K562 (cell line): ENCODE results near the gene TNFRSF18. TPM values are rescaled to one million over a fixed set of nuclear protein-coding genes. Genes with fewer than 3 reads are reported as not detected.

ENCODE experiments used
- E2F3 ChIP-seq: fragments of 250-450 bp; sonication (Bioruptor Pico); IDR thresholded peaks from 2 replicates; pipeline ENCODE4 v1.4.0; 2020; ENCODE audit warnings: mild to moderate bottlenecking
- HBP1 ChIP-seq: fragments of 450-650 bp; formaldehyde crosslinking; IDR thresholded peaks from 2 replicates; pipeline ENCODE4 v1.4.0; 2022; ENCODE audit warnings: missing genetic modification characterization
- HES1 ChIP-seq: fragments of 450-650 bp; IDR thresholded peaks from 2 replicates; pipeline ENCODE4 v1.6.1; 2016; ENCODE audit warnings: low read depth, mild to moderate bottlenecking, moderate library complexity
- HOXB6 ChIP-seq: fragments of 250-450 bp; sonication (Bioruptor Pico); IDR thresholded peaks from 2 replicates; pipeline ENCODE4 v1.5.1; 2022; ENCODE audit warnings: mild to moderate bottlenecking, borderline replicate concordance
- MEF2D ChIP-seq: conservative IDR thresholded peaks from 2 replicates; pipeline ENCODE4 v1.6.1; 2016; ENCODE audit warnings: low read depth, missing genetic modification characterization, missing compliant biosample characterization
- NFIC ChIP-seq: fragments of 450-650 bp; IDR thresholded peaks from 2 replicates; pipeline ENCODE4 v1.6.1; 2017; ENCODE audit warnings: mild to moderate bottlenecking, inconsistent platforms
- PYGO2 ChIP-seq: fragments of 450-650 bp; IDR thresholded peaks from 2 replicates; pipeline ENCODE4 v1.6.1; 2016; ENCODE audit warnings: mild to moderate bottlenecking, missing genetic modification characterization, moderate library complexity, missing compliant biosample characterization
- RBM25 ChIP-seq: fragments of 200-400 bp; formaldehyde crosslinking; IDR thresholded peaks from 2 replicates; pipeline ENCODE4 v1.6.1; 2018; ENCODE audit warnings: low read length, low read depth, moderate library complexity; ENCODE audit not compliant: severe bottlenecking
- RFX1 ChIP-seq: fragments of 450-650 bp; IDR thresholded peaks from 2 replicates; pipeline ENCODE4 v1.6.1; 2016; ENCODE audit warnings: mild to moderate bottlenecking, moderate library complexity
- SFPQ ChIP-seq: fragments of 200-400 bp; formaldehyde crosslinking; IDR thresholded peaks from 2 replicates; pipeline ENCODE4 v1.6.1; 2017; ENCODE audit warnings: mild to moderate bottlenecking, low read depth, low read length, moderate library complexity
- SIX5 ChIP-seq, 2 experiments: IDR thresholded peaks; 2 replicates each; pipeline ENCODE4 v1.6.1; 2011; ENCODE audit warnings: low read length in 2 of 2, borderline replicate concordance in 1 of 2, low read depth in 1 of 2, mild to moderate bottlenecking in 1 of 2, moderate library complexity in 1 of 2; ENCODE audit not compliant: insufficient read depth in 1 of 2
- ZBTB9 ChIP-seq: fragments of 450-650 bp; formaldehyde crosslinking; IDR thresholded peaks from 2 replicates; pipeline ENCODE4 v1.4.0; 2020; ENCODE audit warnings: mild to moderate bottlenecking, moderate library complexity
- ZNF609 ChIP-seq: sonication (generic); formaldehyde crosslinking; IDR thresholded peaks from 2 replicates; pipeline ENCODE4 v1.8.1; 2023; ENCODE audit warnings: missing genetic modification reagents, mild to moderate bottlenecking, borderline replicate concordance
- polyA plus RNA-seq, 8 experiments: library from polyadenylated mRNA; depleted of rRNA in 4 of 8; stranded (reverse) in 5 of 8; unstranded in 3 of 8; fragments of >200 nt; fragmentation: Nextera tagmentation in 2 of 8; fragmentation: Illumina TruSeq in 1 of 8; extraction: Ambion mirVana in 2 of 8; extraction: Trizol in 1 of 8; gene quantifications; 2 replicates each; pipeline versions ENCODE4 v1.2.1 to v1.2.3, GENCODE V29; 2011 to 2014; ENCODE audit warnings: inconsistent platforms in 1 of 8, missing spikeins in 1 of 8
- total RNA-seq, 7 experiments: library from RNA; depleted of rRNA in 6 of 7; stranded (reverse); fragments of >200 nt in 6 of 7; fragmentation: Illumina TruSeq in 2 of 7; extraction: Trizol in 2 of 7; gene quantifications; 2 replicates each; pipeline versions ENCODE4 v1.2.1 to v1.2.3, GENCODE V29; 2011 to 2021; ENCODE audit warnings: low replicate concordance in 1 of 7

TNFRSF18 gene
- total and polyA plus RNA-seq, 9 of the 15 experiments (the other 6 are each of a cell fraction or from before 2014, with no cell fraction given), result 0.24 to 0.27 TPM; not detected in 7

- TF ChIP-seq PYGO2 (tag) (no peak), SIX5 (IDR thresholded peaks at IDR 0.05; ENCODE audit: borderline replicate concordance in 1 of 2, insufficient read depth in 1 of 2, low read depth in 1 of 2, low read length in 2 of 2) (peak; percentile 62 to 71; a peak in 2 of 4 replicates), NFIC (no peak), HBP1 (CRISPR knock-in tag) (no peak), RBM25 (peak; percentile 99), ZNF609 (CRISPR knock-in tag) (no peak), MEF2D (tag) (no peak), RFX1 (no peak), HOXB6 (CRISPR knock-in tag) (no peak), HES1 (no peak), ZBTB9 (CRISPR knock-in tag) (peak; percentile 89), SFPQ (no peak), E2F3 (CRISPR knock-in tag) (peak; percentile 14; the same call in 1 of the 2 replicates)
Observed at GRCh38 chr1:1231400-1232207, 25.2 kb upstream of the TNFRSF18 start, which contains the start of gene SDF4 (continued).
